Colonic mucosa (tissue), 4 donors: Measurements from ENCODE around the gene AXIN1. TPM values are rescaled to one million over a fixed set of nuclear protein-coding genes. Genes with fewer than 3 reads are reported as not detected.

Experiments
- DNase-seq: peaks from one replicate; pipeline ENCODE4 v3.0.0-alpha.2; 2020
- H3K27ac ChIP-seq: fragments of 200-600 bp; one replicate; pipeline ENCODE4 v1.8.0; 2021
- H3K27me3 ChIP-seq: fragments of 200-600 bp; one replicate; pipeline ENCODE4 v1.8.0; 2021
- H3K36me3 ChIP-seq: fragments of 200-600 bp; one replicate; pipeline ENCODE4 v1.8.0; 2021
- H3K4me1 ChIP-seq: fragments of 200-600 bp; one replicate; pipeline ENCODE4 v1.8.0; 2021; ENCODE audit warnings: mild to moderate bottlenecking
- H3K4me3 ChIP-seq: fragments of 200-600 bp; one replicate; pipeline ENCODE4 v1.8.0; 2021
- H3K9ac ChIP-seq, 2 donors: one replicate each; pipeline ENCODE4 v1.7.0; 2013; ENCODE audit warnings: control low read depth in 2 of 2, low read depth in 2 of 2, low read length in 2 of 2
- H3K9me3 ChIP-seq: fragments of 200-600 bp; one replicate; pipeline ENCODE4 v1.8.0; 2021
- intact Hi-C: fragments of 100-400 bp; cut with DNase I; formaldehyde crosslinking; loops from one replicate; pipeline ENCODE4 v1.14.1; 2022
- total RNA-seq, 2 donors: library from RNA; stranded (reverse); fragmentation: NEBNext Ultra II Directional in 1 of 2; extraction: Animal tissue kit (Norgen Biotek cat#: 25700) in 1 of 2; gene quantifications; one replicate each; pipeline ENCODE4 v1.2.1, GENCODE V29; 2021
- TF ChIP-seq, protein P1 (sequence below): fragments of 200-600 bp; IDR thresholded peaks from one replicate; pipeline ENCODE4 v1.8.0; 2022; ENCODE audit warnings: antibody characterized with exemption, mild to moderate bottlenecking
- donor health status: healthy.
- donor health status: DM: no; HTN: no; CAD: no.
- donor health status: DM: no; HTN: no; CAD: no.

AXIN1 gene
- total RNA-seq, 2 donors from 2014 or later = 33.4 to 34.3 TPM

DNA sequence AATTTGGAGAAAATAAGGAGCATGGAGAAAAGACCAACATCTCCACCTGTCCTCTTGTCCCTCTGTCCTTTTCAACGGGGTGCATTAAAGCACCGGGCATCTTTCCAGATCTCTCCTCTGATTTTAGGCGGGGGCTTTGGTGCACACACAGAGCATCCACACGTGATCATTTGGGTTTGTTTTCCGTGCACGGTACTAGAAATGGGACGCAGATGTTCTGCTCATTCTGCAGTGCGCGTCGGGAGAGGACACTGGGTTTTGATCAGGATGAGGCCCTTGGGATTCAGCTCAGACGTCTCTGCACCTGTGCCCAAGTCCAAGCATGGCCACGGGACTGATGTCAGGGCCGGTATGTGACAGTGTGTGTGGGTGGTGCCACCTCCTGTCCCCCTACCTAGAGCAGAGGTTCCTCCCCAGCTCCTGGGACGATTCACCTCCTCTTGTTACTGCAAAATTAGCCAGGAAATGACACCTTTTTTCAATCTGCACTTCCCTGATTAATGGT, 37.7 kb downstream of the AXIN1 start:
- no peak overlapping the region for H3K9ac ChIP-seq
- H3K27ac ChIP-seq = no peak overlapping the region
- H3K9me3 ChIP-seq = no peaks in the 10 kb centered on the region
- no peak overlapping the region for H3K4me3 ChIP-seq
- H3K27me3 ChIP-seq = no peaks in the 10 kb centered on the region
- peaks cover 8% of the 10 kb centered on the region for H3K36me3 ChIP-seq
- TF ChIP-seq, protein P1, sequence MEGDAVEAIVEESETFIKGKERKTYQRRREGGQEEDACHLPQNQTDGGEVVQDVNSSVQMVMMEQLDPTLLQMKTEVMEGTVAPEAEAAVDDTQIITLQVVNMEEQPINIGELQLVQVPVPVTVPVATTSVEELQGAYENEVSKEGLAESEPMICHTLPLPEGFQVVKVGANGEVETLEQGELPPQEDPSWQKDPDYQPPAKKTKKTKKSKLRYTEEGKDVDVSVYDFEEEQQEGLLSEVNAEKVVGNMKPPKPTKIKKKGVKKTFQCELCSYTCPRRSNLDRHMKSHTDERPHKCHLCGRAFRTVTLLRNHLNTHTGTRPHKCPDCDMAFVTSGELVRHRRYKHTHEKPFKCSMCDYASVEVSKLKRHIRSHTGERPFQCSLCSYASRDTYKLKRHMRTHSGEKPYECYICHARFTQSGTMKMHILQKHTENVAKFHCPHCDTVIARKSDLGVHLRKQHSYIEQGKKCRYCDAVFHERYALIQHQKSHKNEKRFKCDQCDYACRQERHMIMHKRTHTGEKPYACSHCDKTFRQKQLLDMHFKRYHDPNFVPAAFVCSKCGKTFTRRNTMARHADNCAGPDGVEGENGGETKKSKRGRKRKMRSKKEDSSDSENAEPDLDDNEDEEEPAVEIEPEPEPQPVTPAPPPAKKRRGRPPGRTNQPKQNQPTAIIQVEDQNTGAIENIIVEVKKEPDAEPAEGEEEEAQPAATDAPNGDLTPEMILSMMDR = no peak
- no peaks in the 10 kb centered on the region for H3K4me1 ChIP-seq
- intact Hi-C loops = no loop called here
- no peak for DNase-seq

DNA sequence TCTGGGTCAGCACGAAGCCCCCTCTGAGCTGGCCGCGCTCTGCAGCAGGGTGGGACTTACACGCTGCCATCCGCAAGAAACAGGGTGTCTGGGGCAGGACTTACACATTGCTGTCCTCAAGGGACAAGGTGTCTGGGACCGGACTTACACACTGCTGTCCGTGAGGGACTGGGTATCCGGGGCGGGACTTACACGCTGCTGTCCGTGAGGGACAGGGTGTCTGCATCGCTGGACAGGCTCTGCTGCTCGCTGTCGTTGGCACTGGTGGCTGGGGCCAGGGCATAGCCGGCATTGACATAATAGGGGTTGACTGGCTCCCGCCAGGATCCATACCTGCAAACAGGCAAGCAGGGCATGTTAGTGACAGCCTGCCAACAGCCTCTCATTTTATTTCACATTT, 38.2 kb downstream of the AXIN1 start:
- no peak for DNase-seq
- Histone ChIP-seq H3K4me3 (no peak overlapping the region), H3K36me3 (peaks cover 8% of the 10 kb centered on the region), H3K27ac (no peak overlapping the region), H3K9ac (no peak overlapping the region), H3K4me1 (no peaks in the 10 kb centered on the region), H3K9me3 (no peaks in the 10 kb centered on the region), H3K27me3 (no peaks in the 10 kb centered on the region)
- intact Hi-C loops = no loop called here
- TF ChIP-seq, protein P1 = no peak

DNA sequence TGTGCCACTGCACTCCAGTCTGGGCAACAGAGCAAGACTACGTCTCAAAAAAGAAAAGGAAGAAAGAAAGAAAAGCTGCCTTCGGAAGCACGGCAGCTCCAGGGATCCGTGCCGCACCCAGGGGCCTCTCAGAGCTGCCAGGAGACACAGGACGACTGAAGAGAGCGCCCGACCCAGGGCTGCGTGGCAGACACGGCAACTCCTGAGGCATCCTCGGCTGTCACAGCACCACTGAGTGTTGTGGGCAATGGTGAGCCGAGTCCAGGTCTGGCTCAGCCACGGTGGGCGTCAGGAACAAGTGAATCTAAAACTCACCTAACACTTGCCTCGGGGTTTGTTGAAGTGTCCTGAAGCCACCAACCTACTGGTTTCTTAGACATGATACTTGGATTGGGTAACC, 40.8 kb downstream of the AXIN1 start:
- Histone ChIP-seq H3K4me1 (no peaks in the 10 kb centered on the region), H3K27me3 (no peaks in the 10 kb centered on the region), H3K27ac (no peak overlapping the region), H3K36me3 (peaks cover 8% of the 10 kb centered on the region), H3K9me3 (no peaks in the 10 kb centered on the region), H3K9ac (no peak overlapping the region), H3K4me3 (no peak overlapping the region)
- intact Hi-C loops = no loop called here
- DNase-seq = no peak
- TF ChIP-seq, protein P1 = no peak

DNA sequence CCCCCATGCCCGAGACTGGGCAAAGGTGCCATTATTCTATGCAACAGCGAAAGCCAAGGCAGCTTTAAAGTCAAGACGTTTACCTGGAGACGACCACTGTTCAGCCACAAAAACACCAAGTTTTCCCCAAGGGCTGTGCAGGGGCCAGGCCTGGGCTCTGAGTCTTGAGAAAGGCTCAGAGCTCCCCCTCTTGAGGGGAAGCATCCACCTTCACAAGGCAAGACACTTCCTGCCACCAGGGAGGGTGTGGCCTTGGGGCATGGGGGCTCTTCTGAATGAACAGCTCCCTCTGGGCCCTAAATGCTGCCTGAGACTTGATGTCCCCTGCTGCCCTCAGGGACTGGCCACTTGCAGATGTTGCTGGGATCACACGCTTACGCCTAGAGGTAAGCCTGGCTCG, 43.0 kb downstream of the AXIN1 start:
- Histone ChIP-seq H3K27ac (no peak overlapping the region), H3K4me3 (no peak overlapping the region), H3K36me3 (peaks cover 8% of the 10 kb centered on the region), H3K4me1 (no peaks in the 10 kb centered on the region), H3K27me3 (no peaks in the 10 kb centered on the region), H3K9ac (no peak overlapping the region), H3K9me3 (no peaks in the 10 kb centered on the region)
- TF ChIP-seq, protein P1 = no peak
- intact Hi-C loops = no loop called here
- DNase-seq = no peak

DNA sequence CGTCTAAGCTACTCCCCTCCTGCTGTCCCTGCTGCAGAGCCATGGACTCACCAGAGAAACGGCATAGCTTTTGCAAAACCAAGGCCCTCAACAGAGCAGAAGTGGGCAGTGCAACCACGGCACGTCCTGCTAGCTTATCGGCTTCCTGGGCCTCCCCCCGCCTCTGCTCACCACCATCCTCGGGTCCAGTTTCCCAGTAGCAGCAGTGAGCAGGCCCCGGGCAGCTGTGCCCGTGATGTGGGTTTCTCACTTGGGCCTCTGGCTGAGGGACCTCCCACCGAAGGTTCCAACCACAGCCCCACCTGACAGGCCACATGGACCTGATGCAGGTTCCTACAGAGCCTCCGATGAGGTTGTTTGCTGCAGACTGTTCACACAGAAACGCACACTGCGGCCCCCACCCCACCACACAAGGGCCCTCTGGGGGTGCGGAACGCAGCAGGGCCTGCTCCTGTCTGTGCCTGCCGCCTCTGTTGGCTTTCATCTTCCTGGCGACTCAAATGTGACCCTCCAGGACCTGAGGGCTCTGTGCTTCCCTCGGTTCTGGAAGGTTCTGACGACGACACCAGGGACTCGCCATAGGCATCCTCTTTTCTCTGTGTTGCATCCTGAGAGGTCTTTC, 44.7 kb downstream of the AXIN1 start:
- peaks cover under 1% of the 10 kb centered on the region for H3K36me3 ChIP-seq
- no peaks in the 10 kb centered on the region for H3K27me3 ChIP-seq
- TF ChIP-seq, protein P1 = no peak
- intact Hi-C loops = no loop called here
- DNase-seq = no peak
- H3K9ac ChIP-seq = no peak overlapping the region
- H3K27ac ChIP-seq = no peak overlapping the region
- no peak overlapping the region for H3K4me3 ChIP-seq
- H3K9me3 ChIP-seq = no peaks in the 10 kb centered on the region
- H3K4me1 ChIP-seq = no peaks in the 10 kb centered on the region
